GM12801 (cell line): ENCODE measurements around the gene SPAG16.

ENCODE experiments used
- TF ChIP-seq, protein P1 (sequence below): IDR thresholded peaks from one replicate; pipeline ENCODE4 v1.5.1; 2011; ENCODE audit warnings: control low read depth; ENCODE audit not compliant: insufficient read length; ENCODE audit errors: extremely low read depth

SPAG16 gene

DNA sequence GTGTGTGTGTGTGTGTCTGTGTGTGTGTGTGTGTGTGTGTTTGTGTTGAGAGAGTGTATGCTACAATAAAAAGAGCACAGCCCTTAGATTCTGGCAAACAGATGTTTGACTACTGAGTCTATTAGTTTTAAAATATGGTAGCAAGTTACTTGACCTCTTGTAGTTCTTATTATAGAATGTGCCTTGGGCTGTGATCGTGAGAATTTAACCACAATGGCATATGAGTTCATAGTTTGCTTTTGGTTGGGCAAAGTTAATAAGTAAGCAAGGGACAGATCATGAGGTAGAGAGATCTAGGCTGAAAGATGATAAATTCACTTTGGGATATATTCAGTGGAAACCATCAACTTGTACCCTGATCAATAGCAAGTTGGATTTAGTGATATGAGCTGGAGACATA is 792.3 kb downstream of the SPAG16 start:
- TF ChIP-seq, protein P1, sequence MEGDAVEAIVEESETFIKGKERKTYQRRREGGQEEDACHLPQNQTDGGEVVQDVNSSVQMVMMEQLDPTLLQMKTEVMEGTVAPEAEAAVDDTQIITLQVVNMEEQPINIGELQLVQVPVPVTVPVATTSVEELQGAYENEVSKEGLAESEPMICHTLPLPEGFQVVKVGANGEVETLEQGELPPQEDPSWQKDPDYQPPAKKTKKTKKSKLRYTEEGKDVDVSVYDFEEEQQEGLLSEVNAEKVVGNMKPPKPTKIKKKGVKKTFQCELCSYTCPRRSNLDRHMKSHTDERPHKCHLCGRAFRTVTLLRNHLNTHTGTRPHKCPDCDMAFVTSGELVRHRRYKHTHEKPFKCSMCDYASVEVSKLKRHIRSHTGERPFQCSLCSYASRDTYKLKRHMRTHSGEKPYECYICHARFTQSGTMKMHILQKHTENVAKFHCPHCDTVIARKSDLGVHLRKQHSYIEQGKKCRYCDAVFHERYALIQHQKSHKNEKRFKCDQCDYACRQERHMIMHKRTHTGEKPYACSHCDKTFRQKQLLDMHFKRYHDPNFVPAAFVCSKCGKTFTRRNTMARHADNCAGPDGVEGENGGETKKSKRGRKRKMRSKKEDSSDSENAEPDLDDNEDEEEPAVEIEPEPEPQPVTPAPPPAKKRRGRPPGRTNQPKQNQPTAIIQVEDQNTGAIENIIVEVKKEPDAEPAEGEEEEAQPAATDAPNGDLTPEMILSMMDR = no peak

GRCh38 chr2:214077727-214078126 is 793.5 kb downstream of the SPAG16 start:
- TF ChIP-seq, protein P1 = no peak

DNA sequence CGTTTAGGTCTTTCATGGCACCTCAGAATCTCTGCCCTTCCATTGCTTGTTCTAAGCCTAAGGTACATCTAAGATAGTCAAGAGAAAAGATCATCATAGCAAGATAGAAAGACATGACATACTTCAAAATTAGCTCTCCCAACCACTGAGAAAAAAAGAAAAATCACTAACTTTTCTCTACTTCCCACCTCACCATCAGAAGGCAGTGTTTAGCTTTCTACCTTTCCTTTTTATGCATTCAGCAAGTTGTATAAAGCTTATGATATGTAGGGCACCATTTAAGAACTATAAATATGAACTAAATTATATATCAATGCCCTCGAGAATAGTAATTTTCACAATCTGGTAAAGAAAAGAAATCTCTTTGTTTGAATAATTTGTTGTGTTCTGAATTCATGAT is 794.8 kb downstream of the SPAG16 start:
- TF ChIP-seq, protein P1 = no peak

- TF ChIP-seq, protein P1 = no peak
These were observed 804.3 kb downstream of the SPAG16 start for GRCh38 chr2:214088536-214088935.

GRCh38 chr2:214096208-214096715 is 812.0 kb downstream of the SPAG16 start:
- TF ChIP-seq, protein P1 = no peak

GRCh38 chr2:214098811-214099210 is 814.5 kb downstream of the SPAG16 start:
- TF ChIP-seq, protein P1 = no peak

- TF ChIP-seq, protein P1 = no peak
These were observed 816.2 kb downstream of the SPAG16 start for GRCh38 chr2:214100488-214100887.
